ENCODE data around the gene NOCT. TPM values are rescaled to one million over a fixed set of nuclear protein-coding genes. Genes with fewer than 3 reads are reported as not detected.

NOCT gene
- total and polyA plus RNA-seq, 2 of the 8 experiments (the other 6 are each of a cell fraction or from before 2014, with no cell fraction given) = 10.4 to 45.5 TPM

GRCh38 chr4:139092271-139092670, 76.7 kb downstream of the NOCT start:
- H2AK5ac ChIP-seq (ENCODE audit: low read depth, low read length) = no peak overlapping the region
- H3K4me1 ChIP-seq (replicated peaks in 1 of 4; ENCODE audit: control insufficient read depth in 3 of 4, insufficient read depth in 4 of 4, low read length in 3 of 4) = no peaks in the 10 kb centered on the region
- H3K27ac ChIP-seq (ENCODE audit: low read depth, low read length) = no peak overlapping the region
- H3K4ac ChIP-seq (replicated peaks; ENCODE audit: insufficient read length, low read depth, low read length) = no peak overlapping the region
- no peak overlapping the region for H3K9ac ChIP-seq (replicated peaks in 1 of 4; ENCODE audit: extremely low read depth in 1 of 4, low read depth in 3 of 4, low read length in 3 of 4)
- no peak overlapping the region for H3K18ac ChIP-seq (ENCODE audit: extremely low read depth, low read length)
- H3K4me3 ChIP-seq (ENCODE audit: extremely low read depth in 1 of 4, insufficient read depth in 2 of 4, low read depth in 3 of 4, low read length in 4 of 4) = no peak overlapping the region
- WGBS, 2 experiments (ENCODE audit: extremely low coverage in 1 of 2, insufficient coverage in 1 of 2, insufficient read length in 1 of 2, insufficient replicate concordance in 2 of 2, low coverage in 1 of 2, low lambda C conversion rate in 2 of 2, missing lambda C conversion rate in 1 of 2) = 85% methylated on average over 12 of the region's 12 CpGs; no CpG with 5 or more reads in 1 of the 2 experiments
- no peak overlapping the region for H3K4me2 ChIP-seq (ENCODE audit: insufficient read depth in 1 of 2, low read depth in 2 of 2, low read length in 2 of 2)
- H3K9me3 ChIP-seq (ENCODE audit: insufficient read depth in 2 of 2, low read depth in 1 of 2, low read length in 1 of 2) = no peaks in the 10 kb centered on the region
- no peaks in the 10 kb centered on the region for H3K36me3 ChIP-seq (ENCODE audit: control insufficient read depth in 2 of 4, insufficient read depth in 4 of 4, low read length in 3 of 4)
- H2AFZ ChIP-seq (ENCODE audit: low read length) = no peak overlapping the region
- peaks cover 0 to 6% of the 10 kb centered on the region in 2 experiments; a peak in 1 of 4 replicates for H3K79me2 ChIP-seq (ENCODE audit: control insufficient read depth in 1 of 2, insufficient read depth in 2 of 2, low read length in 2 of 2)
- H3K27me3 ChIP-seq (replicated peaks in 1 of 4; ENCODE audit: control insufficient read depth in 3 of 4, extremely low read depth in 1 of 4, insufficient read depth in 3 of 4, low read length in 3 of 4) = no peaks in the 10 kb centered on the region
- no peak overlapping the region for H4K5ac ChIP-seq (ENCODE audit: insufficient read length, low read depth, low read length)
- H2BK15ac ChIP-seq (ENCODE audit: low read length) = no peak overlapping the region
- POLR2A ChIA-PET (ENCODE audit: partially characterized antibody) = no interaction called here
- no peak overlapping the region for H4K91ac ChIP-seq (replicated peaks; ENCODE audit: insufficient read length, low read length)
- no peak for DNase-seq (ENCODE audit: low read depth in 1 of 2, low spot score in 2 of 2)
- TF ChIP-seq MAX (IDR thresholded peaks at IDR 0.05) = no peak
- no peak for TF ChIP-seq SP1 (IDR thresholded peaks at IDR 0.05; ENCODE audit: low read depth, low read length)
- TF ChIP-seq RFX5 (IDR thresholded peaks at IDR 0.05; ENCODE audit: borderline replicate concordance, low read depth, low read length) = no peak
- no peak for TF ChIP-seq SIRT6 (IDR thresholded peaks at IDR 0.05; ENCODE audit: low read length)
- no peak for TF ChIP-seq FOSL1 (IDR thresholded peaks at IDR 0.05; ENCODE audit: insufficient read depth, low read depth, low read length)
- no peak for TF ChIP-seq RAD21 (IDR thresholded peaks at IDR 0.05 in 1 of 2, conservative IDR thresholded peaks at IDR 0.05 in 1 of 2; ENCODE audit: low read depth in 2 of 2, low read length in 2 of 2)
- TF ChIP-seq TEAD4 (IDR thresholded peaks at IDR 0.05; ENCODE audit: low read depth, low read length) = no peak
- no peak for TF ChIP-seq TBP (IDR thresholded peaks at IDR 0.05; ENCODE audit: low read depth, low read length)
- TF ChIP-seq JUND (IDR thresholded peaks at IDR 0.05; ENCODE audit: low read length) = no peak
- no peak for TF ChIP-seq SAP30 (IDR thresholded peaks at IDR 0.05; ENCODE audit: insufficient read depth, insufficient replicate concordance, low read length)
- no peak overlapping the region for H3K14ac ChIP-seq (ENCODE audit: insufficient read length)
- CTCF ChIA-PET (ENCODE audit: partially characterized antibody) = interaction anchor here (0.6 to 1.3 kb wide), 2 partner anchors 11 to 695 kb away, joined by 3 read pairs; no protein-coding TSS in a partner anchor
- H2BK120ac ChIP-seq (replicated peaks; ENCODE audit: low read depth, low read length) = no peak overlapping the region
- H3K79me1 ChIP-seq (ENCODE audit: low read depth, low read length) = no peaks in the 10 kb centered on the region; the same call in 1 of the 2 replicates
- H3K56ac ChIP-seq (replicated peaks; ENCODE audit: insufficient read length, low read depth, low read length) = no peak overlapping the region
- no peak overlapping the region for H2BK12ac ChIP-seq (ENCODE audit: low read depth, low read length)
- no peaks in the 10 kb centered on the region for H4K20me1 ChIP-seq (replicated peaks in 1 of 2; ENCODE audit: control insufficient read depth in 1 of 2, insufficient read depth in 2 of 2, low read length in 2 of 2)
- no peak overlapping the region for H3K23ac ChIP-seq (ENCODE audit: insufficient read length)
- no peaks in the 10 kb centered on the region for H3K23me2 ChIP-seq (ENCODE audit: low read depth, low read length)
- FAIRE-seq = no peak
- H2BK20ac ChIP-seq (ENCODE audit: low read length) = no peak overlapping the region
- no peak overlapping the region for H4K8ac ChIP-seq (ENCODE audit: extremely low read depth, insufficient read depth, low read length)
- no peak overlapping the region for H2BK5ac ChIP-seq (ENCODE audit: low read depth, low read length)

All from H1 (cell line).